ENCODE data around the gene GRM7. TPM values are rescaled to one million over a fixed set of nuclear protein-coding genes. Genes with fewer than 3 reads are reported as not detected.

Gene GRM7
- total RNA-seq, 1 experiment from 2014 or later: 0.28 TPM

GRCh38 chr3:7322957-7323669 lies 462.2 kb downstream of the GRM7 start:
- Histone ChIP-seq H3T11ph (ENCODE audit: low read length) (no peak overlapping the region), H2BK20ac (ENCODE audit: low read depth, low read length, poor library complexity, severe bottlenecking) (no peak overlapping the region), H3K79me2 (ENCODE audit: insufficient read depth, low read length) (no peaks in the 10 kb centered on the region), H2AFZ (ENCODE audit: low read length) (no peak overlapping the region), H4K91ac (ENCODE audit: insufficient read length, low read depth, low read length) (no peak overlapping the region), H2BK12ac (ENCODE audit: insufficient read length, low read depth, low read length) (no peak overlapping the region), H3K23ac (ENCODE audit: insufficient read length, low read depth, low read length) (no peak overlapping the region), H2AK5ac (ENCODE audit: insufficient read length, low read length) (no peak overlapping the region), H3K27me3 (ENCODE audit: insufficient read depth, low read length) (no peaks in the 10 kb centered on the region), H2BK15ac (ENCODE audit: low read depth, low read length) (no peak overlapping the region), H3K4ac (ENCODE audit: low read depth, low read length) (no peak overlapping the region), H2BK120ac (ENCODE audit: low read depth, low read length, poor library complexity, severe bottlenecking) (no peak overlapping the region), H3K9me3 (ENCODE audit: control insufficient read depth, low read depth, low read length) (no peaks in the 10 kb centered on the region), H3K79me1 (ENCODE audit: insufficient read depth, low read depth, low read length, poor library complexity, severe bottlenecking) (no peaks in the 10 kb centered on the region), H4K20me1 (ENCODE audit: control insufficient read depth, insufficient read depth, insufficient read length) (no peaks in the 10 kb centered on the region), H3K56ac (ENCODE audit: insufficient read length, low read depth, low read length) (no peak overlapping the region), H3K4me2 (ENCODE audit: insufficient read depth, insufficient read length, low read length) (no peak overlapping the region), H3K18ac (ENCODE audit: insufficient read length, low read depth, low read length) (no peak overlapping the region), H3K4me1 (ENCODE audit: insufficient read depth, low read length) (no peaks in the 10 kb centered on the region), H3K14ac (ENCODE audit: insufficient read depth, low read length) (no peak overlapping the region), H3K23me2 (ENCODE audit: insufficient read length, low read depth, low read length, poor library complexity, severe bottlenecking) (no peaks in the 10 kb centered on the region), H4K8ac (replicated peaks; ENCODE audit: insufficient read length, low read depth, low read length) (no peak overlapping the region), H3K27ac (ENCODE audit: insufficient read length, low read depth, low read length) (no peak overlapping the region), H2BK5ac (ENCODE audit: insufficient read length, low read length) (no peak overlapping the region), H3K9ac (ENCODE audit: extremely low read depth, insufficient read length, low read length) (no peak overlapping the region), H4K5ac (ENCODE audit: insufficient read length, low read depth, low read length) (no peak overlapping the region)
- H3K27ac Mint-ChIP-seq: no peak overlapping the region
- no peak for TF ChIP-seq CTCF (conservative IDR thresholded peaks at IDR 0.05)
- H3K4me3 Mint-ChIP-seq: no peak overlapping the region
- H3K9me3 Mint-ChIP-seq: no peaks in the 10 kb centered on the region
- no peaks in the 10 kb centered on the region for H3K36me3 Mint-ChIP-seq (ENCODE audit: insufficient read depth in 1 of 3, low read depth in 3 of 3)
- H3K4me1 Mint-ChIP-seq: no peaks in the 10 kb centered on the region
- WGBS (ENCODE audit: extremely low coverage, insufficient read length, low lambda C conversion rate): no CpG with 5 or more reads among the region's 3 CpGs
- H3K27me3 Mint-ChIP-seq (ENCODE audit: low read depth): no peaks in the 10 kb centered on the region
- no peak for DNase-seq
